ENCODE measurements around the gene LAMA5. TPM values are rescaled to one million over a fixed set of nuclear protein-coding genes. Genes with fewer than 3 reads are reported as not detected.

The LAMA5 gene
- total RNA-seq, 6 experiments from 2014 or later = 30.3 to 80.8 (median 47.1) TPM

GRCh38 chr20:62266340-62266739 lies 100.8 kb downstream of the LAMA5 start:
- no peak overlapping the region for H3K27ac ChIP-seq
- H3K36me3 ChIP-seq = peaks cover 0 to 15% (median 4%) of the 10 kb centered on the region in 4 donors
- no peak overlapping the region for H3K4me3 ChIP-seq
- no peaks in the 10 kb centered on the region for H3K4me1 ChIP-seq
- TF ChIP-seq CTCF (IDR thresholded peaks at IDR 0.05) (no peak), POLR2A (IDR thresholded peaks at IDR 0.05) (no peak)
- no peaks in the 10 kb centered on the region for H3K27me3 ChIP-seq
- ATAC-seq (no peak), DNase-seq (no peak)
- WGBS (ENCODE audit: insufficient coverage, low coverage, low lambda C conversion rate, missing lambda C conversion rate) = 89% methylated on average over 6 of the region's 10 CpGs
- H3K9me3 ChIP-seq = no peaks in the 10 kb centered on the region
- intact Hi-C loops (cut with DNase I) = no loop called here

GRCh38 chr20:62265365-62265764 lies 101.7 kb downstream of the LAMA5 start:
- H3K9me3 ChIP-seq = no peaks in the 10 kb centered on the region
- H3K27me3 ChIP-seq = no peaks in the 10 kb centered on the region
- H3K4me3 ChIP-seq = no peak overlapping the region
- 100% methylated on average over 1 of the region's 1 CpG for WGBS (ENCODE audit: insufficient coverage, low coverage, low lambda C conversion rate, missing lambda C conversion rate)
- H3K27ac ChIP-seq = no peak overlapping the region
- ATAC-seq (no peak), DNase-seq (no peak)
- no peak for TF ChIP-seq CTCF (IDR thresholded peaks at IDR 0.05)
- no peak for TF ChIP-seq POLR2A (IDR thresholded peaks at IDR 0.05)
- intact Hi-C loops (cut with DNase I) = no loop called here
- peaks cover 0 to 24% (median 4%) of the 10 kb centered on the region in 4 donors for H3K36me3 ChIP-seq
- H3K4me1 ChIP-seq = no peaks in the 10 kb centered on the region

- intact Hi-C loops (cut with DNase I) = no loop called here
- Histone ChIP-seq H3K27me3 (no peaks in the 10 kb centered on the region), H3K9me3 (no peaks in the 10 kb centered on the region), H3K27ac (no peak overlapping the region), H3K4me3 (no peak overlapping the region), H3K36me3 (peaks cover 0 to 30% (median 4%) of the 10 kb centered on the region in 4 donors), H3K4me1 (no peaks in the 10 kb centered on the region)
- TF ChIP-seq CTCF (IDR thresholded peaks at IDR 0.05) (no peak), POLR2A (IDR thresholded peaks at IDR 0.05) (no peak)
- no peak for ATAC-seq
- no peak for DNase-seq
- 100% methylated on average over 7 of the region's 14 CpGs for WGBS (ENCODE audit: insufficient coverage, low coverage, low lambda C conversion rate, missing lambda C conversion rate)
Measured at GRCh38 chr20:62263396-62263795, 103.7 kb downstream of the LAMA5 start.

- intact Hi-C loops (cut with DNase I) = no loop called here
- TF ChIP-seq CTCF (IDR thresholded peaks at IDR 0.05) (no peak), POLR2A (IDR thresholded peaks at IDR 0.05) (no peak)
- no peaks in the 10 kb centered on the region for H3K4me1 ChIP-seq
- H3K27ac ChIP-seq = no peak overlapping the region
- DNase-seq (no peak), ATAC-seq (peak in 2 of 4 donors; percentile 16 to 34)
- no peak overlapping the region for H3K4me3 ChIP-seq
- no peaks in the 10 kb centered on the region for H3K27me3 ChIP-seq
- 63% methylated on average over 5 of the region's 10 CpGs for WGBS (ENCODE audit: insufficient coverage, low coverage, low lambda C conversion rate, missing lambda C conversion rate)
- H3K36me3 ChIP-seq = peaks cover 0 to 35% (median 4%) of the 10 kb centered on the region in 4 donors
- no peaks in the 10 kb centered on the region for H3K9me3 ChIP-seq
Measured at GRCh38 chr20:62262064-62262463, 105.0 kb downstream of the LAMA5 start.

- intact Hi-C loops (cut with DNase I) = no loop called here
- WGBS (ENCODE audit: insufficient coverage, low coverage, low lambda C conversion rate, missing lambda C conversion rate) = 89% methylated on average over 7 of the region's 8 CpGs
- TF ChIP-seq POLR2A (IDR thresholded peaks at IDR 0.05) (no peak), CTCF (IDR thresholded peaks at IDR 0.05) (no peak)
- Histone ChIP-seq H3K4me3 (no peak overlapping the region), H3K4me1 (no peaks in the 10 kb centered on the region), H3K27me3 (no peaks in the 10 kb centered on the region), H3K36me3 (peaks cover 0 to 34% (median 4%) of the 10 kb centered on the region in 4 donors), H3K27ac (no peak overlapping the region), H3K9me3 (no peaks in the 10 kb centered on the region)
- no peak for ATAC-seq
- no peak for DNase-seq
Measured at GRCh38 chr20:62259294-62259565, 107.9 kb downstream of the LAMA5 start.

Measured in right lobe of liver (tissue), 6 donors.